T-cell (primary cell): ENCODE measurements around the gene PRLR. TPM values are rescaled to one million over a fixed set of nuclear protein-coding genes. Genes with fewer than 3 reads are reported as not detected.

ENCODE experiments used
- ATAC-seq, 4 experiments: fragments of 200-7000 bp in 3 of 4; fragments of 150-1000 bp in 1 of 4; cut with Tn5 transposase; replicated peaks in 1 of 4; 1 replicate in 3 of 4; 2 replicates in 1 of 4; pipeline ENCODE4 v1.10.0; 2021; ENCODE audit warnings: moderate library complexity in 3 of 4, mild to moderate bottlenecking in 2 of 4, moderate number of reproducible peaks in 1 of 4
- CTCF ChIA-PET, 2 donors: fragments of 300-600 bp; sonication (Branson Sonifier 250); formaldehyde crosslinking; loops; one replicate each; lab custom pipeline; 2022; ENCODE audit warnings: antibody characterized with exemption in 2 of 2; lab: Charles Lee
- POLR2A ChIA-PET, 2 donors: fragments of 300-600 bp; sonication (Branson Sonifier 250); formaldehyde crosslinking; loops; one replicate each; lab custom pipeline; 2022; ENCODE audit warnings: antibody characterized with exemption in 2 of 2; lab: Charles Lee
- DNase-seq, 35 experiments: peaks; one replicate each; pipeline versions ENCODE4 v3.0.0 to v3.0.0-alpha.2; 2013 to 2023
- H3K27ac ChIP-seq: one replicate; pipeline ENCODE4 v1.5.1; 2013; ENCODE audit warnings: low read length
- H3K27me3 ChIP-seq, 2 experiments: replicated peaks in 1 of 2; 1 replicate in 1 of 2; 2 replicates in 1 of 2; pipeline versions ENCODE4 v1.6.1 to v1.7.0; 2013; ENCODE audit warnings: low read length in 1 of 2, mixed read lengths in 1 of 2; ENCODE audit not compliant: control insufficient read depth in 2 of 2, insufficient read depth in 2 of 2; ENCODE audit errors: extremely low read depth in 1 of 2
- H3K36me3 ChIP-seq, 2 donors: 1 replicate in 1 of 2; 2 replicates in 1 of 2; pipeline versions ENCODE4 v1.6.1 to v1.7.0; 2013; ENCODE audit warnings: low read length in 1 of 2; ENCODE audit not compliant: control insufficient read depth in 2 of 2, insufficient read depth in 1 of 2; ENCODE audit errors: extremely low read depth in 1 of 2
- H3K4me1 ChIP-seq, 2 experiments: 1 replicate in 1 of 2; 2 replicates in 1 of 2; pipeline versions ENCODE4 v1.6.1 to v1.7.0; 2013; ENCODE audit warnings: low read length in 2 of 2, mixed read lengths in 1 of 2; ENCODE audit not compliant: insufficient read depth in 2 of 2, control insufficient read depth in 1 of 2; ENCODE audit errors: extremely low read depth in 1 of 2
- H3K4me3 ChIP-seq, 2 donors: 1 replicate in 1 of 2; 2 replicates in 1 of 2; pipeline versions ENCODE4 v1.5.1 to v1.7.0; 2013; ENCODE audit warnings: mild to moderate bottlenecking in 2 of 2, low read length in 1 of 2, moderate library complexity in 1 of 2; ENCODE audit not compliant: control insufficient read depth in 1 of 2; ENCODE audit errors: extremely low read depth in 1 of 2
- H3K9me3 ChIP-seq: 2 replicates; pipeline ENCODE4 v1.7.0; 2013
- H3K27ac Mint-ChIP-seq, 2 donors: one replicate each; pipeline ENCODE4 v1.8.0; 2020 to 2021; ENCODE audit warnings: mild to moderate bottlenecking in 2 of 2, mixed read lengths in 2 of 2
- H3K27me3 Mint-ChIP-seq, 2 donors: one replicate each; pipeline ENCODE4 v1.8.0; 2021 to 2022; ENCODE audit warnings: mixed read lengths in 2 of 2
- H3K36me3 Mint-ChIP-seq: one replicate; pipeline ENCODE4 v1.8.0; 2021; ENCODE audit warnings: mixed read lengths
- H3K4me1 Mint-ChIP-seq, 3 donors: one replicate each; pipeline ENCODE4 v1.8.0; 2020 to 2022; ENCODE audit warnings: mixed read lengths in 3 of 3, mild to moderate bottlenecking in 1 of 3
- H3K4me3 Mint-ChIP-seq, 3 donors: one replicate each; pipeline ENCODE4 v1.8.0; 2020 to 2022; ENCODE audit warnings: mild to moderate bottlenecking in 3 of 3, mixed read lengths in 3 of 3, moderate library complexity in 3 of 3
- H3K9me3 Mint-ChIP-seq, 3 donors: one replicate each; pipeline ENCODE4 v1.8.0; 2020 to 2022; ENCODE audit warnings: mixed read lengths in 3 of 3
- WGBS: methylation state at CpG from one replicate; pipeline ENCODE4 v1.1.5; 2013; ENCODE audit warnings: missing lambda C conversion rate; ENCODE audit not compliant: insufficient coverage; 5-methylcytosine and 5-hydroxymethylcytosine counted together
- total RNA-seq, 35 experiments: library from RNA in 6 of 35; stranded (reverse) in 6 of 35; fragments of 120-200 nt in 1 of 35; gene quantifications; one replicate each; pipeline versions ENCODE4 v1.2.1 to v1.2.4 and lab custom pipeline; 2013 to 2026

PRLR gene
- total RNA-seq, 5 donors from 2014 or later (not counting 1 experiment from before 2014, with no cell fraction given), result 0.16 to 0.23 (median 0.23) TPM; not detected in 2

DNA sequence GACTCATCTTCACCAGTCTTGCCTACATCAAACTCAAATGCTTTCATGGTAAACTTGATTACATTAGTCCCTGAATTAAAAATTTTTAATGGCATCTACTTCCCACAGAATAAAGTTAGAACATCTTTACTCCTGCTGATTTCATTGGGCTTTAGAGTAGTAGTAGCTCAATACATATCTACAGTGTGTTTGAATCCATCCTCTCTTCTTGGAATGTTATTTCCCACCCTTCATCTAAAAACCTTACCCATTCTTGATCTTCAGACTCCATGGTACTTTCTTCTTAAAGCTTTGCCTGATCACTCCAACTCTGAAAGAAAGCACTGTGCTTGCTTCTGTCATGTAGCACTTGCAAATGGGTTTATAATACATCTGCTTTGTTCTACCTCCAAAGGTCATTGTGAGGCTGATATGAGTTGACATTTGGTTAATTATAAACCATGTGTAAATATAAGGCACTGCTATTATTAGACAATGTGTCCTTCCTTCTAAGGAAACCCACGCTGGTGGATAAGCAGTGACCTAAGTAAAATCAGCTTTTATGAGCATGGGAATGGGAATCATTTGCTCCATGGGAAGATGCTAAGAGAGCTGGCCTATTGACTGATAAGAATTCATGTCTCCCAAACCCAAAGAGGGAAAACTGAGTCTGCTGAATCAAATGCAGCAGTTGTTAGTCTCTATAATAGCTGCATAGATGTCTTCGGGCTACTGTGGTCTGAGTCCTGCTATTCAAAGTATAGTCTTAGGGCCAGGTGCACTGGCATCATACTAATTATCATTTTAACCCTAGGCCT is 7.5 kb upstream of the PRLR start:
- H3K4me1 ChIP-seq, result no peaks in the 10 kb centered on the region
- POLR2A ChIA-PET, result no interaction called here
- H3K4me3 Mint-ChIP-seq, result no peak overlapping the region
- H3K27ac ChIP-seq, result no peak overlapping the region
- H3K36me3 Mint-ChIP-seq, result no peaks in the 10 kb centered on the region
- no peaks in the 10 kb centered on the region for H3K36me3 ChIP-seq
- no CpG with 5 or more reads among the region's 2 CpGs for WGBS
- ATAC-seq (no peak), DNase-seq (no peak)
- CTCF ChIA-PET, result no interaction called here
- no peak overlapping the region for H3K27ac Mint-ChIP-seq
- peaks cover 7 to 13% of the 10 kb centered on the region in 2 donors for H3K27me3 Mint-ChIP-seq
- no peaks in the 10 kb centered on the region for H3K9me3 ChIP-seq
- H3K4me3 ChIP-seq, result no peak overlapping the region
- H3K9me3 Mint-ChIP-seq, result peaks cover 0 to 4% (median 0%) of the 10 kb centered on the region in 3 donors
- H3K27me3 ChIP-seq, result peaks cover 0 to 6% of the 10 kb centered on the region in 2 experiments
- H3K4me1 Mint-ChIP-seq, result no peaks in the 10 kb centered on the region

DNA sequence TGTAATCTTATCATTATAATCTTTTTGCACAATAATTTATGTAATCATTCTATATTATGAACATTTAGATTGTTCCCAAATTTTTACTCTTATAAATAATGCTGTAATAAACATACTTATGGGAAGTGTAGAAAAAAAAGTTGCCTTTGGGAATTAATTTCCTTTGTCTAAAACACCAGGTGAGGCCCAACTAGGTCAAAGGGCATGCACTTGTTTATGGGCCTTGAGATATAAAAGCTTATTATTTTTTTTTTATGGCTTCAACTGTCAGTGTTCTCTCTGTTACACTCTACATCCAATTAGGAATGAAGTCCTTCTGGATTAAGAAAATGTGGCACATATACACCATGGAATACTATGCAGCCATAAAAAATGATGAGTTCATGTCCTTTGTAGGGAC is 6.5 kb upstream of the PRLR start:
- ChIA-PET CTCF (interaction anchor here in 1 of 2 donors (0.6 kb wide), 1 partner anchor 689 kb away, joined by 5 read pairs; no protein-coding TSS in a partner anchor), POLR2A (no interaction called here)
- no peaks in the 10 kb centered on the region for H3K9me3 ChIP-seq
- H3K36me3 ChIP-seq, result no peaks in the 10 kb centered on the region
- H3K27me3 ChIP-seq, result peaks cover 0 to 9% of the 10 kb centered on the region in 2 experiments
- H3K4me1 ChIP-seq, result no peaks in the 10 kb centered on the region
- no peaks in the 10 kb centered on the region for H3K36me3 Mint-ChIP-seq
- H3K27ac Mint-ChIP-seq, result no peak overlapping the region
- no peak overlapping the region for H3K27ac ChIP-seq
- H3K4me3 ChIP-seq, result no peak overlapping the region
- no peaks in the 10 kb centered on the region for H3K4me1 Mint-ChIP-seq
- H3K4me3 Mint-ChIP-seq, result no peak overlapping the region
- peaks cover 0 to 4% (median 0%) of the 10 kb centered on the region in 3 donors for H3K9me3 Mint-ChIP-seq
- peaks cover 17 to 23% of the 10 kb centered on the region in 2 donors for H3K27me3 Mint-ChIP-seq
- no peak for ATAC-seq
- DNase-seq, result no peak

DNA sequence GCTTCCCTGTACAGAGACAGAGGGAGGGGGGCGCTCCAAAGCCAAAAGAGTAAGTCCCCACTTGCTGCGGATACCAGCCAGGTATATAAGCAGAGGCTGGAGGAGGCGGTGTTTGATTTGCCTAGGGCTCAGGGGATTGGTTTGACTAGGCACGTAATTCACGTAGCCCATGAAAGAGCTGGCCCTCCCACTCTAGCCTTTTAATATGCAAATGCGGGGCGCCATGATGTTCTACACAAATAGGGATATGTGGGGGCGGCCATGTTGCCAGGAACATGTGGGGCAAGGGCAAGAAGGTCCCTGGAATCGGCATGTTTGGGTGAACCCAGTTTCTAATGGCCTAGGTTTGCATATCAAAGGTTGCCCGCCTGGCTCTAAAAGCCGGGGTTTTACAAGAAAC is 3.3 kb upstream of the PRLR start:
- Histone ChIP-seq H3K4me1 (peaks cover 0 to 11% of the 10 kb centered on the region in 2 experiments), H3K27ac (no peak overlapping the region), H3K36me3 (no peaks in the 10 kb centered on the region), H3K9me3 (no peaks in the 10 kb centered on the region), H3K4me3 (no peak overlapping the region), H3K27me3 (peaks cover 7 to 31% of the 10 kb centered on the region in 2 experiments)
- Mint-ChIP-seq H3K27ac (no peak overlapping the region), H3K27me3 (peaks cover 42 to 50% of the 10 kb centered on the region in 2 donors), H3K9me3 (peaks cover 0 to 4% (median 0%) of the 10 kb centered on the region in 3 donors), H3K36me3 (no peaks in the 10 kb centered on the region), H3K4me3 (no peak overlapping the region), H3K4me1 (peaks cover 8 to 18% (median 16%) of the 10 kb centered on the region in 3 donors)
- no peak for ATAC-seq
- POLR2A ChIA-PET, result no interaction called here
- 79% methylated on average over 4 of the region's 11 CpGs for WGBS
- CTCF ChIA-PET, result interaction anchor here in 1 of 2 donors (0.6 to 0.7 kb wide), 2 partner anchors 80 to 251 kb away, joined by 5 to 6 read pairs; no protein-coding TSS in a partner anchor
- no peak for DNase-seq

- peaks cover 8 to 18% (median 16%) of the 10 kb centered on the region in 3 donors for H3K4me1 Mint-ChIP-seq
- H3K4me3 ChIP-seq, result no peak overlapping the region
- ATAC-seq (no peak), DNase-seq (no peak)
- no peaks in the 10 kb centered on the region for H3K36me3 ChIP-seq
- H3K27me3 Mint-ChIP-seq, result peaks cover 47 to 54% of the 10 kb centered on the region in 2 donors
- H3K27ac Mint-ChIP-seq, result no peak overlapping the region
- H3K27ac ChIP-seq, result no peak overlapping the region
- ChIA-PET CTCF (interaction anchor here in 1 of 2 donors (0.6 to 0.7 kb wide), 2 partner anchors 79 to 250 kb away, joined by 5 to 6 read pairs; no protein-coding TSS in a partner anchor), POLR2A (no interaction called here)
- H3K9me3 Mint-ChIP-seq, result peaks cover 0 to 4% (median 0%) of the 10 kb centered on the region in 3 donors
- no peaks in the 10 kb centered on the region for H3K36me3 Mint-ChIP-seq
- WGBS, result 44% methylated on average over 1 of the region's 4 CpGs
- H3K9me3 ChIP-seq, result no peaks in the 10 kb centered on the region
- H3K4me1 ChIP-seq, result peaks cover 0 to 11% of the 10 kb centered on the region in 2 experiments
- H3K4me3 Mint-ChIP-seq, result no peak overlapping the region
- H3K27me3 ChIP-seq, result peaks cover 11 to 36% of the 10 kb centered on the region in 2 experiments
Measured at GRCh38 chr5:35233121-35233520, 2.8 kb upstream of the PRLR start.

GRCh38 chr5:35232124-35232523 is 1.8 kb upstream of the PRLR start:
- no peaks in the 10 kb centered on the region for H3K9me3 Mint-ChIP-seq
- peaks cover 16 to 37% of the 10 kb centered on the region in 2 experiments for H3K27me3 ChIP-seq
- H3K9me3 ChIP-seq, result no peaks in the 10 kb centered on the region
- ChIA-PET POLR2A (no interaction called here), CTCF (no interaction called here)
- H3K36me3 Mint-ChIP-seq, result no peaks in the 10 kb centered on the region
- peaks cover 0 to 11% of the 10 kb centered on the region in 2 experiments for H3K4me1 ChIP-seq
- no peak overlapping the region for H3K27ac ChIP-seq
- H3K4me3 Mint-ChIP-seq, result no peak overlapping the region
- 71% methylated on average over 5 of the region's 5 CpGs for WGBS
- H3K4me1 Mint-ChIP-seq, result peaks cover 8 to 18% (median 16%) of the 10 kb centered on the region in 3 donors
- no peak overlapping the region for H3K27ac Mint-ChIP-seq
- ATAC-seq (no peak), DNase-seq (no peak)
- H3K36me3 ChIP-seq, result no peaks in the 10 kb centered on the region
- H3K4me3 ChIP-seq, result no peak overlapping the region
- peaks cover 57 to 64% of the 10 kb centered on the region in 2 donors for H3K27me3 Mint-ChIP-seq

DNA sequence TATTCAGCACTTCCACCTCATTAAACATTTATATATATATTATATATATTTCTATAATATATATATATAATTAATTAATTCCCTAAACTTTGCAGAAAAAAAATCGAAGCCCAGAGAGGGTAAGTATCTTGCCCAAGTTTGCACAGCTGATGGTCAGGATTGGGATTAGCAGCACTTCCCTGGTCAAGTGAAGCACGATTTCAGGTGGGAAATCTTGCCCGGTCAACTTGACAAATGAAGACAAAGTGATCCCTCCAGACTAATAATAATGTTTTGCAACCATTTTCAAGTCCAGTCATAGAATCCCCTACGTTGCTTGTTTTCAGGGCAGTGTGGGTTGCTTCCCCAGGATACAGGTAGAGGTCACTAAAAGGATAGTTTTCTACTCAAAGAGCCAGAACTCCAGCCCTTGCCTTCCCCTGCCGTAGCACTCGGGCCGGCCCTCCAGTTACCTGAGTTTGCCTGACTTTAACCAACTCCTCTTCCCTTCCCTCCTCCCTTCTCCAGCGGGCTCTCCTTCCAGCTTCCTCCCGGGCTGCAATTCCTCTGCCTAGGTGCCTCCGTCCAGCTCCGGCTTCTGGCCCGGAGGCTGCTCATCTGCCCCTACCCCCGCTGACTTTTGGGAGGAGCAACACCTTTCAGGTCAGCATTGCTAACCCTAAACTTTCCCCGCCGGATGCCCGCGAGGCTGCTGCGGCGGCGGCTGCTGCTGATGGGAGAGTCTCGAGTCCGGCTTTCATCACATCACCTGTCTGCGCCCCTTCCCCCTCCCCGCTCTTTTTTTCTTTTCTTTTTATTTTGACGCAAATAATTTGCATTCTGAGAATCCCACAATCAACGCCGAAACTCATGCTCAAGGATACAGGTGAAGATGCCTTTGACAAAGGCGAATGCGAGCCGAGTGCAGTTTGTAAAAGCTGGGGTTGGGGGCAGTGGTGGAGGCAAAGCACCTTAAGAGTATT is 930 bp downstream of the PRLR start:
- DNase-seq (peak in 1 of 35 experiments; percentile 4), ATAC-seq (no peak)
- Histone ChIP-seq H3K27ac (no peak overlapping the region), H3K4me3 (no peak overlapping the region), H3K4me1 (peaks cover 0 to 11% of the 10 kb centered on the region in 2 experiments), H3K36me3 (no peaks in the 10 kb centered on the region), H3K27me3 (peaks cover 18 to 37% of the 10 kb centered on the region in 2 experiments), H3K9me3 (no peaks in the 10 kb centered on the region)
- Mint-ChIP-seq H3K36me3 (no peaks in the 10 kb centered on the region), H3K27ac (no peak overlapping the region), H3K27me3 (peaks cover 77 to 83% of the 10 kb centered on the region in 2 donors), H3K9me3 (no peaks in the 10 kb centered on the region), H3K4me3 (peak overlapping the region; percentile 44 to 72 (median 65)), H3K4me1 (peaks cover 8 to 18% (median 16%) of the 10 kb centered on the region in 3 donors)
- WGBS, result 5% methylated on average over 21 of the region's 30 CpGs
- POLR2A ChIA-PET, result no interaction called here
- CTCF ChIA-PET, result no interaction called here
